Thyroid gland (tissue), 4 donors: Measurements from ENCODE around the gene ACTL7B. TPM values are rescaled to one million over a fixed set of nuclear protein-coding genes. Genes with fewer than 3 reads are reported as not detected.

Experiments used
- DNase-seq, 2 donors: peaks; one replicate each; pipeline ENCODE4 v3.0.0-alpha.2; 2019
- H3K27ac ChIP-seq, 3 donors: fragments of 200-600 bp; sonication (generic); 1 replicate in 2 of 3; 2 replicates in 1 of 3; pipeline ENCODE4 v1.5.1; 2016 to 2019; ENCODE audit warnings: mild to moderate bottlenecking in 1 of 3, moderate library complexity in 1 of 3
- H3K27me3 ChIP-seq: fragments of 200-600 bp; sonication (generic); one replicate; pipeline ENCODE4 v1.5.1; 2019
- H3K36me3 ChIP-seq, 2 donors: fragments of 200-600 bp; sonication (generic); one replicate each; pipeline ENCODE4 v1.5.1; 2016 to 2019
- H3K4me1 ChIP-seq, 2 donors: fragments of 200-600 bp; sonication (generic); one replicate each; pipeline ENCODE4 v1.5.1; 2017 to 2019
- H3K4me3 ChIP-seq, 3 donors: fragments of 200-600 bp; sonication (generic); replicated peaks in 1 of 3; 1 replicate in 2 of 3; 2 replicates in 1 of 3; pipeline ENCODE4 v1.5.1; 2016; ENCODE audit warnings: mild to moderate bottlenecking in 1 of 3
- H3K9me3 ChIP-seq: fragments of 200-600 bp; sonication (generic); one replicate; pipeline ENCODE4 v1.5.1; 2017
- CTCF ChIP-seq, 6 experiments: fragments of 200-600 bp in 3 of 6; fragments of 450-650 bp in 3 of 6; sonication (generic) in 3 of 6; IDR thresholded peaks; one replicate each; pipeline ENCODE4 v1.5.1; 2016 to 2019; ENCODE audit warnings: antibody characterized with exemption in 6 of 6, mild to moderate bottlenecking in 2 of 6, inconsistent platforms in 1 of 6, moderate library complexity in 1 of 6
- POLR2A ChIP-seq, 2 donors: fragments of 450-650 bp; IDR thresholded peaks; one replicate each; pipeline ENCODE4 v1.6.1; 2017; ENCODE audit warnings: antibody characterized with exemption in 2 of 2, mild to moderate bottlenecking in 2 of 2, moderate library complexity in 1 of 2
- WGBS, 2 donors: methylation state at CpG; one replicate each; pipeline ENCODE4 v1.1.5; 2017; 5-methylcytosine and 5-hydroxymethylcytosine counted together
- intact Hi-C: fragments of 100-400 bp; cut with DNase I; formaldehyde crosslinking; loops from one replicate; pipeline ENCODE4 v1.15.1; 2023
- total RNA-seq, 4 donors: library from RNA; depleted of rRNA; stranded (reverse); fragments of >200 nt; gene quantifications; one replicate each; pipeline ENCODE4 v1.2.3, GENCODE V29; 2016

Gene ACTL7B
- total RNA-seq, 4 donors from 2014 or later, result 0.33 to 0.54 TPM; not detected in 2

GRCh38 chr9:108855529-108855886 is 278 bp downstream of the ACTL7B start:
- H3K36me3 ChIP-seq, result no peaks in the 10 kb centered on the region
- H3K4me3 ChIP-seq, result no peak overlapping the region
- 87 to 96% methylated on average over 19 to 25 of the region's 25 CpGs for WGBS, 2 donors
- TF ChIP-seq POLR2A (IDR thresholded peaks at IDR 0.05), result no peak
- TF ChIP-seq CTCF (IDR thresholded peaks at IDR 0.05), result no peak
- intact Hi-C loops, result no loop called here
- H3K9me3 ChIP-seq, result no peaks in the 10 kb centered on the region
- no peaks in the 10 kb centered on the region for H3K27me3 ChIP-seq
- no peak for DNase-seq
- H3K4me1 ChIP-seq, result peaks cover 4 to 5% of the 10 kb centered on the region in 2 donors
- no peak overlapping the region for H3K27ac ChIP-seq

GRCh38 chr9:108854641-108855528 is 901 bp downstream of the ACTL7B start:
- H3K27ac ChIP-seq, result no peak overlapping the region
- DNase-seq, result no peak
- TF ChIP-seq POLR2A (IDR thresholded peaks at IDR 0.05), result no peak
- TF ChIP-seq CTCF (IDR thresholded peaks at IDR 0.05), result no peak
- peaks cover 4 to 5% of the 10 kb centered on the region in 2 donors for H3K4me1 ChIP-seq
- H3K4me3 ChIP-seq, result no peak overlapping the region
- H3K9me3 ChIP-seq, result no peaks in the 10 kb centered on the region
- 95 to 96% methylated on average over 33 to 47 of the region's 59 CpGs for WGBS, 2 donors
- intact Hi-C loops, result no loop called here
- H3K27me3 ChIP-seq, result no peaks in the 10 kb centered on the region
- H3K36me3 ChIP-seq, result no peaks in the 10 kb centered on the region

- no peak for DNase-seq
- Histone ChIP-seq H3K4me3 (no peak overlapping the region), H3K27me3 (no peaks in the 10 kb centered on the region), H3K9me3 (no peaks in the 10 kb centered on the region), H3K4me1 (peaks cover 4 to 5% of the 10 kb centered on the region in 2 donors), H3K36me3 (no peaks in the 10 kb centered on the region), H3K27ac (no peak overlapping the region)
- intact Hi-C loops, result no loop called here
- WGBS, 2 donors, result 85 to 90% methylated on average over 3 of the region's 3 CpGs
- TF ChIP-seq POLR2A (IDR thresholded peaks at IDR 0.05), result no peak
- no peak for TF ChIP-seq CTCF (IDR thresholded peaks at IDR 0.05)
These were observed 1.7 kb downstream of the ACTL7B start for GRCh38 chr9:108854094-108854493.

GRCh38 chr9:108852079-108852478 is 3.7 kb downstream of the ACTL7B start:
- Histone ChIP-seq H3K27ac (no peak overlapping the region), H3K4me1 (peaks cover 4 to 5% of the 10 kb centered on the region in 2 donors), H3K27me3 (no peaks in the 10 kb centered on the region), H3K4me3 (no peak overlapping the region), H3K9me3 (no peaks in the 10 kb centered on the region), H3K36me3 (no peaks in the 10 kb centered on the region)
- WGBS, 2 donors, result 34 to 50% methylated on average over 1 of the region's 1 CpG
- intact Hi-C loops, result no loop called here
- DNase-seq, result no peak
- TF ChIP-seq POLR2A (IDR thresholded peaks at IDR 0.05), result no peak
- no peak for TF ChIP-seq CTCF (IDR thresholded peaks at IDR 0.05)

GRCh38 chr9:108851138-108851537 is 4.6 kb downstream of the ACTL7B start:
- no peaks in the 10 kb centered on the region for H3K9me3 ChIP-seq
- no peak for DNase-seq
- intact Hi-C loops, result no loop called here
- peaks cover 4 to 5% of the 10 kb centered on the region in 2 donors for H3K4me1 ChIP-seq
- H3K36me3 ChIP-seq, result no peaks in the 10 kb centered on the region
- H3K4me3 ChIP-seq, result no peak overlapping the region
- no peak overlapping the region for H3K27ac ChIP-seq
- WGBS, 2 donors, result 61 to 64% methylated on average over 3 of the region's 3 CpGs
- TF ChIP-seq CTCF (IDR thresholded peaks at IDR 0.05) (no peak), POLR2A (IDR thresholded peaks at IDR 0.05) (no peak)
- no peaks in the 10 kb centered on the region for H3K27me3 ChIP-seq
